ENCODE results near the gene DDX52. TPM values are rescaled to one million over a fixed set of nuclear protein-coding genes. Genes with fewer than 3 reads are reported as not detected.

Gene DDX52, protein sequence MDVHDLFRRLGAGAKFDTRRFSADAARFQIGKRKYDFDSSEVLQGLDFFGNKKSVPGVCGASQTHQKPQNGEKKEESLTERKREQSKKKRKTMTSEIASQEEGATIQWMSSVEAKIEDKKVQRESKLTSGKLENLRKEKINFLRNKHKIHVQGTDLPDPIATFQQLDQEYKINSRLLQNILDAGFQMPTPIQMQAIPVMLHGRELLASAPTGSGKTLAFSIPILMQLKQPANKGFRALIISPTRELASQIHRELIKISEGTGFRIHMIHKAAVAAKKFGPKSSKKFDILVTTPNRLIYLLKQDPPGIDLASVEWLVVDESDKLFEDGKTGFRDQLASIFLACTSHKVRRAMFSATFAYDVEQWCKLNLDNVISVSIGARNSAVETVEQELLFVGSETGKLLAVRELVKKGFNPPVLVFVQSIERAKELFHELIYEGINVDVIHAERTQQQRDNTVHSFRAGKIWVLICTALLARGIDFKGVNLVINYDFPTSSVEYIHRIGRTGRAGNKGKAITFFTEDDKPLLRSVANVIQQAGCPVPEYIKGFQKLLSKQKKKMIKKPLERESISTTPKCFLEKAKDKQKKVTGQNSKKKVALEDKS
- 39.2 and 60.8 TPM in 2 replicates for total RNA-seq

DNA sequence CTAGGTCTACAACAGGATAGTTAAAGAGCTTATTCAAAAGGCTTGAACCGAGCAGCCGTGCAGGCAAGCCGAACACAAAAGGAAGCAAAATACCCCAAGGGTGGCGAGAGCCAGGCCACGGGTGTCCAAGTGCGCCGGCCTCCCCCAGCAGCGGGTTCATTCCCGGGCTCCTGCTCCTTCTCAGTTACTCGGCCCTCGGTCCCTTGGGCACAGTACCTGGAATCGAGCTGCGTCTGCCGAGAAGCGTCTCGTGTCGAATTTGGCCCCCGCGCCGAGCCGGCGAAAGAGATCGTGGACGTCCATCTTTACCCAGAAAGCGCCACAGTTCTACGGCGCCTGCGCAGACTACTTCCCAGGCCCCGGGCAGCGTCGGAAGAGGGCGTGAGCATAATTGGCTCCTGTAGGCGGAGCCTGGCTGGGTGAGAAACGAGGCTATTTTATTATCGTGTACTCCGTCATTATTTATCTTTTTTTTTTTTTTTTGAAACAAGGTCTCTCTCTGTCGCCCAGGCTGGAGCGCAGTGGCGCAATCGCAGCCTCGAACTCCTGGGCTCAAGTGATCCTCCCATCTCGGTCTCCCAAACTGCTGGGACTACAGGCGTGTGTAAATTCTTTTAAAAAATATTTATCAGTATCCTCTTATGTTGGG is at the start of gene DDX52:
DDX52 (minus strand) TSS at position 329 of the 649 bp plus-strand sequence; CDS start at position 303, 26 bp downstream.

DNA sequence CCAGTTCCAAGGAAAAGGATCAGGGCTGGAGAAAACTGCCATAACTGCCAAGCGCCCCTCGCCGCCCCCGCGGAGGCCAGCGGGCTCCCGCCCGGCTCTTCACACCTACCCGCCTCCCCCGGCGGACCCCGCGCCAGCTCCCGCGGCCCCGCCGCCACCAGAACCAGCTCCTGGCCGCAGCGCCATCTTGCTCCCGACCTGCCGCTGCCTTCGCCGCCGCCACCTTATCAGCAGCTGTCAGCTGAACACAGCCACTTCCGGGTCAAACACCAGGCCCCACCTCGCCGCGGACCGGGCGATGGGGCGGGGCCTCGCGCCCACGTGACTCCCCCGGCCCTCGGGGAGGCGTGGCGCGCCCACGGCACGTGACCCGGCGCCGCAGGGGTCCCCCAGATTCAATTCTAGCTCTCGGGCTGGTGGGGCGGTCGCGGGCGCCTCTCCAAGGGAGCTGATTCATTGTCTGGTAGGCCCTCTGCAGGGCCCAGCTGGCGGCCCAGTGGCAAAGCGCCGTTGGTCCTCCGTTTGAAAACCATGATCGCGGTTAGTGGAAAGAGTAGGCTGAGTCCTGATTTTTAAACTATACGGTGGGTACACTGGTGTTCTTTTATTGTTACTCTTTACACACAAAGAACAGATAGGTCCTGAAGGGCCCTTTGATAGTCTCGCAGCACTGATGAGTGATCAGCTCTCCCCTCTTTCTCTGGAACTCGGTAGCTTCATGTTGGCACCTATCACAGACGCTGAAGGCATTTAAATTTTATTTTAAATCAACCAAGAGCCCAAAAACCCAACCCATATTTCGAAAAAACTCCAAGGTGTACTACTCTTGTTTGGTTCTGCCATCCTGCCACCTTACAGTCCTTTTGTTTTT is 33.8 kb downstream of the DDX52 start, which contains the start of gene SYNRG:
SYNRG (minus strand) TSS at position 249 of the 871 bp plus-strand sequence; CDS start at position 186, 63 bp downstream.

Small RNA genes lying within 50 kb of the gene (small RNA-seq; reads per million reads assigned to genes)
- gene MIR378J = not detected

Other genes with a start within 250 kb of the DDX52 start
- gene ACACA, start 236.6 kb downstream of the DDX52 start, total RNA-seq = 44.7 and 55.6 TPM in 2 replicates
- 16.7 and 21.9 TPM in 2 replicates for gene TADA2A, start 236.6 kb downstream of the DDX52 start, total RNA-seq
- gene DUSP14, start 153.6 kb downstream of the DDX52 start, total RNA-seq = 26.1 and 53.2 TPM in 2 replicates
- gene SYNRG, start 34.0 kb downstream of the DDX52 start, total RNA-seq = 19.9 and 23.2 TPM in 2 replicates
- gene HNF1B, start 101.6 kb upstream of the DDX52 start, total RNA-seq = not detected in 2 replicates

Data from vein endothelial cell (primary cell).